Epithelial cell of esophagus (primary cell): ENCODE measurements around the gene SRXN1.

Experiments used
- DNase-seq: peaks from one replicate; pipeline ENCODE4 v3.0.0; 2010; ENCODE audit warnings: low read depth
- H3K4me3 ChIP-seq: 2 replicates; pipeline ENCODE4 v1.5.1; 2011; ENCODE audit warnings: mild to moderate bottlenecking, low read length, control low read depth
- CTCF ChIP-seq: IDR thresholded peaks from 2 replicates; pipeline ENCODE4 v1.5.1; 2011; ENCODE audit warnings: low read depth, mild to moderate bottlenecking, low read length, control low read depth, inconsistent platforms; ENCODE audit not compliant: insufficient read depth; ENCODE audit errors: missing control alignments

Gene SRXN1

GRCh38 chr20:615514-615913 is 37.5 kb downstream of the SRXN1 start:
- DNase-seq: no peak
- TF ChIP-seq CTCF: no peak
- no peak overlapping the region for H3K4me3 ChIP-seq

- H3K4me3 ChIP-seq: no peak overlapping the region
- TF ChIP-seq CTCF: no peak
- no peak for DNase-seq
These were observed 41.2 kb downstream of the SRXN1 start for GRCh38 chr20:611843-612185.

- DNase-seq: no peak
- H3K4me3 ChIP-seq: no peak overlapping the region
- TF ChIP-seq CTCF: no peak
These were observed 41.8 kb downstream of the SRXN1 start for GRCh38 chr20:611047-611842.

GRCh38 chr20:610130-611046 is 42.6 kb downstream of the SRXN1 start, which contains the start of gene TCF15:
Gene TCF15, minus strand, starts transcription at chr20:610309. Its CDS starts 72 bp downstream, at chr20:610237.
- H3K4me3 ChIP-seq: no peak within 1 kb of the TSS
- DNase-seq: peak; percentile 39
- TF ChIP-seq CTCF: no peak

GRCh38 chr20:609371-609964 is 43.5 kb downstream of the SRXN1 start:
- TF ChIP-seq CTCF: no peak
- no peak overlapping the region for H3K4me3 ChIP-seq
- DNase-seq: no peak

- H3K4me3 ChIP-seq: no peak overlapping the region
- no peak for TF ChIP-seq CTCF
- no peak for DNase-seq
These were observed 44.0 kb downstream of the SRXN1 start for GRCh38 chr20:608970-609369.
